Natural killer cell (primary cell): ENCODE measurements around the gene LIMS4. TPM values are rescaled to one million over a fixed set of nuclear protein-coding genes. Genes with fewer than 3 reads are reported as not detected.
"Not testable (repeated sequence)": the region's sequence is repeated elsewhere in the genome, so short reads cannot be mapped to it uniquely, and the experiment has no call there.

Experiments used
- ATAC-seq, 3 donors: fragments of 150-1000 bp in 2 of 3; fragments of 200-7000 bp in 1 of 3; cut with Tn5 transposase; 1 replicate in 1 of 3; 2 replicates in 2 of 3; pipeline ENCODE4 v1.10.0; 2021; ENCODE audit warnings: mild to moderate bottlenecking in 2 of 3, moderate library complexity in 2 of 3
- DNase-seq, 2 donors: peaks; one replicate each; pipeline versions ENCODE4 v3.0.0 to v3.0.0-alpha.2; 2013 to 2021; ENCODE audit warnings: mixed read lengths in 1 of 2
- H3K27ac ChIP-seq: one replicate; pipeline ENCODE4 v1.5.1; 2013; ENCODE audit warnings: mild to moderate bottlenecking, low read length
- H3K27me3 ChIP-seq: one replicate; pipeline ENCODE4 v1.6.1; 2013; ENCODE audit warnings: low read length; ENCODE audit not compliant: control insufficient read depth, insufficient read depth
- H3K36me3 ChIP-seq: one replicate; pipeline ENCODE4 v1.6.1; 2013; ENCODE audit warnings: low read length; ENCODE audit not compliant: control insufficient read depth, insufficient read depth
- H3K4me1 ChIP-seq: one replicate; pipeline ENCODE4 v1.6.1; 2013; ENCODE audit warnings: low read length; ENCODE audit not compliant: control insufficient read depth, insufficient read depth
- H3K4me3 ChIP-seq: one replicate; pipeline ENCODE4 v1.5.1; 2013; ENCODE audit warnings: low read length
- H3K9me3 ChIP-seq: one replicate; pipeline ENCODE4 v1.6.1; 2013; ENCODE audit warnings: low read length; ENCODE audit not compliant: control insufficient read depth, insufficient read depth
- H3K27ac Mint-ChIP-seq, 2 donors: one replicate each; pipeline ENCODE4 v1.8.0; 2022; ENCODE audit warnings: mild to moderate bottlenecking in 2 of 2, mixed read lengths in 2 of 2, moderate library complexity in 1 of 2
- H3K27me3 Mint-ChIP-seq, 2 donors: one replicate each; pipeline ENCODE4 v1.8.0; 2022; ENCODE audit warnings: low read depth in 2 of 2, mixed read lengths in 2 of 2
- H3K36me3 Mint-ChIP-seq: one replicate; pipeline ENCODE4 v1.8.0; 2022; ENCODE audit warnings: mixed read lengths
- H3K4me1 Mint-ChIP-seq, 2 donors: one replicate each; pipeline ENCODE4 v1.8.0; 2022; ENCODE audit warnings: mixed read lengths in 2 of 2
- H3K4me3 Mint-ChIP-seq: one replicate; pipeline ENCODE4 v1.8.0; 2022; ENCODE audit warnings: mild to moderate bottlenecking, moderate library complexity, mixed read lengths
- H3K9me3 Mint-ChIP-seq, 2 donors: one replicate each; pipeline ENCODE4 v1.8.0; 2022; ENCODE audit warnings: mixed read lengths in 2 of 2
- WGBS: methylation state at CpG from one replicate; pipeline ENCODE4 v1.1.7; 2013; ENCODE audit warnings: missing lambda C conversion rate; ENCODE audit not compliant: insufficient coverage; 5-methylcytosine and 5-hydroxymethylcytosine counted together
- intact Hi-C: fragments of 100-400 bp; cut with micrococcal nuclease; formaldehyde crosslinking; loops from one replicate; pipeline ENCODE4 v1.14.2; 2022
- total RNA-seq, 4 donors: library from RNA; stranded (reverse); fragments of 120-200 nt in 1 of 4; gene quantifications; one replicate each; pipeline versions ENCODE4 v1.2.3 to v1.2.4, GENCODE V29; 2013 to 2022

Gene LIMS4
- total RNA-seq, 3 donors from 2014 or later (not counting 1 experiment from before 2014, with no cell fraction given): 0.33 to 0.48 (median 0.40) TPM

- no CpG with 5 or more reads among the region's 2 CpGs for WGBS
- H3K9me3 ChIP-seq, H3K4me1 Mint-ChIP-seq, H3K27me3 ChIP-seq, H3K27ac ChIP-seq, H3K27ac Mint-ChIP-seq, H3K36me3 Mint-ChIP-seq, intact Hi-C loops, H3K36me3 ChIP-seq, H3K4me3 ChIP-seq, H3K9me3 Mint-ChIP-seq, H3K4me1 ChIP-seq, ATAC-seq, DNase-seq, H3K27me3 Mint-ChIP-seq, H3K4me3 Mint-ChIP-seq: not testable (repeated sequence)
Measured at GRCh38 chr2:110462458-110462857, 10.2 kb downstream of the LIMS4 start.

GRCh38 chr2:110460318-110460717 lies 12.3 kb downstream of the LIMS4 start:
- H3K4me3 ChIP-seq: not testable (repeated sequence)

GRCh38 chr2:110457214-110457590 lies 15.4 kb downstream of the LIMS4 start:
- H3K4me1 Mint-ChIP-seq, H3K27ac Mint-ChIP-seq, H3K36me3 Mint-ChIP-seq, H3K4me1 ChIP-seq, ATAC-seq, intact Hi-C loops, H3K4me3 ChIP-seq, DNase-seq, H3K27me3 ChIP-seq, H3K27me3 Mint-ChIP-seq, H3K9me3 Mint-ChIP-seq, H3K9me3 ChIP-seq, H3K4me3 Mint-ChIP-seq, H3K27ac ChIP-seq, H3K36me3 ChIP-seq: not testable (repeated sequence)
- WGBS: no CpG with 5 or more reads among the region's 2 CpGs

More at GRCh38 chr2:110460318-110460717, 12.3 kb downstream of the LIMS4 start:
- H3K27ac ChIP-seq, H3K4me1 ChIP-seq, H3K36me3 ChIP-seq, H3K4me3 Mint-ChIP-seq, H3K9me3 ChIP-seq, intact Hi-C loops, H3K27me3 Mint-ChIP-seq, ATAC-seq, H3K27ac Mint-ChIP-seq, H3K9me3 Mint-ChIP-seq, H3K27me3 ChIP-seq, H3K36me3 Mint-ChIP-seq, H3K4me1 Mint-ChIP-seq, DNase-seq: not testable (repeated sequence)

- H3K4me3 ChIP-seq, H3K27ac Mint-ChIP-seq, H3K9me3 Mint-ChIP-seq, H3K27ac ChIP-seq, intact Hi-C loops, H3K36me3 ChIP-seq, H3K27me3 Mint-ChIP-seq, ATAC-seq, H3K9me3 ChIP-seq, H3K36me3 Mint-ChIP-seq, H3K27me3 ChIP-seq, H3K4me3 Mint-ChIP-seq, DNase-seq, H3K4me1 Mint-ChIP-seq, H3K4me1 ChIP-seq: not testable (repeated sequence)
- WGBS: no CpG with 5 or more reads among the region's 16 CpGs
Measured at GRCh38 chr2:110456291-110457213, 16.1 kb downstream of the LIMS4 start.

GRCh38 chr2:110455080-110455670 lies 17.4 kb downstream of the LIMS4 start:
- intact Hi-C loops, H3K27ac ChIP-seq, H3K4me3 Mint-ChIP-seq, H3K4me3 ChIP-seq, H3K27me3 ChIP-seq, H3K36me3 ChIP-seq, ATAC-seq, H3K27me3 Mint-ChIP-seq, H3K4me1 ChIP-seq, H3K36me3 Mint-ChIP-seq, H3K4me1 Mint-ChIP-seq, DNase-seq, H3K9me3 ChIP-seq, H3K9me3 Mint-ChIP-seq, H3K27ac Mint-ChIP-seq: not testable (repeated sequence)
- WGBS: no CpG with 5 or more reads among the region's 6 CpGs

- H3K27me3 Mint-ChIP-seq, DNase-seq, H3K36me3 ChIP-seq, H3K9me3 ChIP-seq, intact Hi-C loops, H3K4me3 ChIP-seq, H3K9me3 Mint-ChIP-seq, H3K27me3 ChIP-seq, H3K27ac Mint-ChIP-seq, H3K36me3 Mint-ChIP-seq, H3K27ac ChIP-seq, ATAC-seq, H3K4me3 Mint-ChIP-seq, H3K4me1 Mint-ChIP-seq, H3K4me1 ChIP-seq: not testable (repeated sequence)
- no CpG with 5 or more reads among the region's 2 CpGs for WGBS
Measured at GRCh38 chr2:110450951-110451350, 21.7 kb downstream of the LIMS4 start.

- H3K27me3 Mint-ChIP-seq, H3K27ac Mint-ChIP-seq, DNase-seq, H3K27me3 ChIP-seq, H3K4me1 ChIP-seq, H3K9me3 Mint-ChIP-seq, intact Hi-C loops, H3K4me3 ChIP-seq, H3K4me1 Mint-ChIP-seq, H3K9me3 ChIP-seq, H3K27ac ChIP-seq, H3K36me3 ChIP-seq, H3K36me3 Mint-ChIP-seq, ATAC-seq, H3K4me3 Mint-ChIP-seq: not testable (repeated sequence)
- no CpG with 5 or more reads among the region's 7 CpGs for WGBS
Measured at GRCh38 chr2:110449127-110449947, 23.3 kb downstream of the LIMS4 start.
